GM21367 (cell line): ENCODE data around the gene SLC18A2.

Experiments
- ATAC-seq: cut with Tn5 transposase; IDR thresholded peaks from one replicate; pipeline ENCODE4 v1.9.1; 2021; ENCODE audit not compliant: unreplicated experiment

The SLC18A2 gene

DNA sequence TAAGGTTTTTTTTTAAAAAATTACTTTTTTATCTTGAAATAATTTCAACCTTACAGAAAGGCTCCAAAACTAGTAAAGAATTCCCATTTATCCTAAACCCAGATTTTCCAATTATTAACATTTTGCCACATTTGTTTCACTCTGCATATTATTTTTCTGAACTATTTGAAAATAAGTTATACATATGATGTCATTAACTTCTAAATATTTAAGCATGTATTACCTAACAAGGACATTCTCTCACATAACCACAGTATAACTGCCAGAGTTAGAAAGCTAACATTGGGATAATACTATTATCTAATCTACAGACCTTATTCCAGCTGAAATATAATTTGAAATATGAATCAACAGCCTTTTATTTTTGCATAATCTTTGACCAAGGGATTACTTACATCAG lies 65.8 kb downstream of the SLC18A2 start:
- ATAC-seq: no peak

DNA sequence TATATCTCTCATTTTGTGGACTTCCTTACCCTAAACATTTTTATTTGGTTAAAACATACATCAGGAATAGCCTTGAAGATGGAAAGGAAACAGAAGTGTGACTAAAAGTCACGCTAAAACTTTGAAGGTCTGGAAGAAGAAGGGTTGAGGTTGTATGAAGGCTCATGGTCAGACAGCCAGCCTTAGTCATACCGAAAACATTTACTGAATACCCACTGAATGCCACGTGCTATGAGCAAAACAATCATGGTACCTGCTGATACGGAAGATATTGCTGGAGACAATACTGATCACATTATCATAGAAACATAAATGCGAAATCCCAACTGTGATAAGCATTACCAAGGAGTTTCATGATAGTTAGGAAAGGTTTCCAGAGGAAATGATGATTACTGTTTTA lies 70.3 kb downstream of the SLC18A2 start:
- no peak for ATAC-seq

DNA sequence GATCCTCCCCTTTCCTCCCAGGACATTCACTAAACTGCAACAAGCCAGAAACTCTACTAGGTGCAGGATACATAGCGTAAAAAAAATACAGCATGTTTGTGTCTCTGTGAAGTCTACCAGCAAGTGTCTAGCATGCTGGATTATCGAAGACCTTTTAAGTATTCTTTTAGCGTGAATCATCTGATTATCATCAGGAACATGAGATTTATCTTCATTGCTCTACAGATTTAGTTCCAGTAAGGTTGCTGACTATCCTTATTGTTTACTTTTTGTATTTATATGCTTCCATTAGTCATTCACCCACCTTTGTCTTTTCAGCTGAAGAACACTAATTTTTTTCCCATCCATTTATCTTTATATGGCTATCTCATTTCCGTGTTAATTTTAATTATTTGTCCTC lies 71.5 kb downstream of the SLC18A2 start:
- ATAC-seq: no peak

DNA sequence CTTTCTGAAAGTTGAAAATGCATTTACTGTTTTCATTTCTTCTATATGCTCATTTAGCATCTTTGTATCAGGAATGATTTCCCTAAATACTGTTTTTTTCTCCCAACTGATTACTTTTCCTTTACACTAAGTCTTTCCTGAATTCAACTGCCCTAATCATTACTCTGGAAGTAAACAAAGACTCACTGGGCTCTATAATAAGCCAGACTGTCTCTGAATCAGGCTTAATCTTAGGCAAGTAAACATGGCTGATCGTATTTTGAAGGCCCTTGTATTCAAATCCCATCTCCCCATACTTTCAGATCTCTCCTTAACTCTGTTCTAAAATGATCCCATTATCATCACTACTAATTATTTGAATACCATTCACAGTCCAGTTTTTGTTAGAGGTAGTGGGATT lies 72.7 kb downstream of the SLC18A2 start:
- ATAC-seq: no peak

- no peak for ATAC-seq
Observed at GRCh38 chr10:117316701-117317100, 75.8 kb downstream of the SLC18A2 start.

- no peak for ATAC-seq
Observed at GRCh38 chr10:117318909-117319308, 78.0 kb downstream of the SLC18A2 start.

DNA sequence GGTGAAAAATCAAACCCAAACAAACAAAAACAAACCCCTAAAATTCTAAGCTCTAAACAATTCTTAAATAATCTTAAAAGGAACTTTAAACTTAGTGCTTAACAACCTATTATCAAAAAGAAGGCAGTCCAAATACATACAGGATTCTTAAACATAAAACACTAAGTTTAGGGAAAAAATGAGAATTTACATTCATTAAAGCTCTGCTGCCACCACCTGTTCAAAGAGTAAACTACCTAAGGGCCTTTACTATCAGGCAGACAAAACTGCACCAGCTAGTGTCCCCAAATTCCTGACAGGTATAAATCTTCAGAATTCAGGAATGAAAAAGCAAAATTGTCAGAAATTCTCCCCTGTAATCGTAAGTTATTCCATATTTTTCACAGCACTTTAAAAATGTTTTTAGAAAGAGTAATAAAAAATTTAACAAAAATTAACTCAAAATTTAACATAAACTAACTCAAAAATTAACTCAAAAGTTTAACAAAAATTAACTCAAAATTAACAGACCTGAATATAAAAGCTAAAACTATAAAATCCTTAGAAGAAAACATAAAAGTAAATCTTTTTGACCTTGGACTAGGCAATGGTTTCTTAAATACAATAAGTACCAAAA lies 79.2 kb downstream of the SLC18A2 start:
- no peak for ATAC-seq

DNA sequence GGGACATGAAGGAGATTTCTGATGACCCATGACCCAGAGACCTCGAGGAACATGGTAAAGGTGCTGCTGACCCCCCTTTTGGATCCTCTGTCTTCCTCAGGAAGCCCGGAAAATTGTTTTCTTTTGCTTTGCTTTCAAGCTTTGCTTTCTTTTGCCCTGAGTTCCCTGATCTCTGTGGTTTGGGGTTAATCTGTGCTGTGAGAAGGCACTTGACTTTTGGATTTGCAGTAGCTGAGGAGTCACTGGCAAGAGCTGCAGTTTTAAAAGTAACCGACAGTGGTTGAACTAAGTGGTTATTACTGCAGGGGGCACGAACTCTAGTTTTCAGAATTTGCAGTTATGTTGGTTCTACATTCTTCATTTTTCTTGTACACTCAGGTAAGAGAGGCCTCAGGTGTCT lies 81.3 kb downstream of the SLC18A2 start:
- no peak for ATAC-seq

DNA sequence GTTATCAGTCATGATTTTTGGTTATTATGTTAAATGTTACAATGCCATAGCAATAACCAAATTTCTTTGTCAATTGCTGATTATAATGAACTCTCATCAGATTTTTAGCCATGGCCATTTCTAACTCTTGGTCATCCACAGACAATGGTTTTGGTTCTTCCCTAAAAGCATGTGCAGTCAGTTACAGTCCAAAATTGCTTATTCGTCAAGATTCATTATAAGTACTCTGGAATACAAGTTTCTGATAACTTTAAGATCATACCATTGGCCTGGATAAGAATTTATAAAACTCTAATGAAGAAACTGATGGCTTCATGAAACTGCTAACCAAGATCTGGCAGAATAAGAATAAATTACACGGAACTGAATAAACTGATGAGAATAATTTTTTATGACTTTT lies 83.5 kb downstream of the SLC18A2 start:
- no peak for ATAC-seq

DNA sequence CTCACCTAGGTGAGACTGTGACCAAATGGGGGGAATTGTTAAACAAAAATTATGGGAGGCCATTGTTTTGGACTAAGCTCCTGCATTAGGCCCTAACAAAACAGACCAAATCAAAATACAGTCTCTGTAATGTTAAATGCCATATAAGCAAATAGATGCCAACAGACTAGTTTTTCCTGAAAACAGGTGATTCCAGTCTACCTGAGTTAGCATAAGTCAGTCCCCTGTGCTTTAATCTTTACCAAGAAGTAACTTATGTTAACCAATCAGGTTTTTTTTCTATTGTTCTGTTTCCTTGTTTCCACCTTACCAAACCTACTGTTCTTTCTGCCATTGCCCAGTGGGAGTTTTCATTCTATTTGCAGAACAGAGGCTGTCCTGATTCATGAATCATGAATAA lies 86.3 kb downstream of the SLC18A2 start:
- ATAC-seq: no peak
